GM18870 (cell line): ENCODE results near the gene DDX3X.
A peak's percentile ranks its signal among the peaks of the same experiment; 100 is the strongest.
"Not testable (repeated sequence)": the region's sequence is repeated elsewhere in the genome, so short reads cannot be mapped to it uniquely, and the experiment has no call there.

Source experiments
- ATAC-seq: cut with Tn5 transposase; IDR thresholded peaks from one replicate; pipeline ENCODE4 v1.9.1; 2021; ENCODE audit warnings: moderate library complexity; ENCODE audit not compliant: unreplicated experiment

The DDX3X gene

DNA sequence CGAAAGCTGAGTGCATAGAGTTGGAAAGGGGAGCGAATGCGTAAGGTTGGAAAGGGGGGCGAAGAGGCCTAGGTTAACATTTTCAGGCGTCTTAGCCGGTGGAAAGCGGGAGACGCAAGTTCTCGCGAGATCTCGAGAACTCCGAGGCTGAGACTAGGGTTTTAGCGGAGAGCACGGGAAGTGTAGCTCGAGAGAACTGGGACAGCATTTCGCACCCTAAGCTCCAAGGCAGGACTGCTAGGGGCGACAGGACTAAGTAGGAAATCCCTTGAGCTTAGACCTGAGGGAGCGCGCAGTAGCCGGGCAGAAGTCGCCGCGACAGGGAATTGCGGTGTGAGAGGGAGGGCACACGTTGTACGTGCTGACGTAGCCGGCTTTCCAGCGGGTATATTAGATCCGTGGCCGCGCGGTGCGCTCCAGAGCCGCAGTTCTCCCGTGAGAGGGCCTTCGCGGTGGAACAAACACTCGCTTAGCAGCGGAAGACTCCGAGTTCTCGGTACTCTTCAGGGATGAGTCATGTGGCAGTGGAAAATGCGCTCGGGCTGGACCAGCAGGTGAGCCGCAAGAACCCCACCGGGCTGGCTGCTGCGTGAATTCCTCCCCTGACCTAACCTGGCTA, at the start of gene DDX3X:
TSS of gene DDX3X (plus strand) at position 419 of the 619 bp plus-strand sequence. CDS start at position 510, 91 bp downstream.
- peak; percentile 63 for ATAC-seq

GRCh38 chrX:41285928-41286327, 48.0 kb upstream of the DDX3X start:
- ATAC-seq: not testable (repeated sequence)

DNA sequence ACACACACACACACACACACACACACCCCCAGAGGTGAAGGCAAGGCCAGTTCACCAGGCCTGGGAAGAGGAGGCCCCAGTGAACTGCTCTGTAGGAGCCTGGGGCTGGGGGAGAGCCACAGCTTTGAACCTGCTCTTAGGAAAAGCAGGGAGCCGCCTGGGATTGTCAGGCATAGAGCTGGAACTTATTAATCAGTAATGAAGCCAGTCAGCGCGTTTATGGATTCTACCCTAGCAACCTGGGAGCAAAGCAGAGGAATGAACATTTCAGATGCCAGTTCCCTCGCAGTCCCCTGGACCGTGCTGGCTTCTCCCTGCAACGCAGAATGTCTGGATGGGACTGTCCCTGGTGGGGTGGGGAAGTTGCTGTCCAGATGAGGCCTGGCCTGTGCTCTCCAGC, 45.3 kb upstream of the DDX3X start:
- no peak for ATAC-seq

DNA sequence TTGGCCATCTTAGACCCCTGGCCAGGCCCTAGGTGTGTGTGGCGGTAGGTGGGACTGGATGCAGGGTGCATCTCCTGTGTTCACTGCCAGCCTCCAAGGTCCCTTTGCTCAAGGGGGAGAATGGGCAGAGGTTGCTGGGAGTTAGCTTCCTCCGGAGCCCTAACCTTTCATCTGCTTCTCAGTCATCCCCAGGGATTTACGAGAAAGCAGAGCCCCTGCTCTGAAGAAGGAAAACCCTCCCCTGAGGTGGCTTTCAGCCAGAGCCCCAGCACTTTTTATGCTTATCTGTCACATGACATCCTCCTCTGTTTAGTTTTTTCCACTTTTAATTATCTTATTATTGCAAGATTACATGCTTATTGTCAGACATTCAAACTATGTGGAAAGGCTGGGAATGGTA, 44.9 kb upstream of the DDX3X start:
- no peak for ATAC-seq

GRCh38 chrX:41291309-41291708, 42.7 kb upstream of the DDX3X start:
- ATAC-seq: no peak

- ATAC-seq: no peak
Measured at GRCh38 chrX:41293269-41293668, 40.7 kb upstream of the DDX3X start.

- ATAC-seq: no peak
Measured at GRCh38 chrX:41300758-41301437, 33.1 kb upstream of the DDX3X start.

- no peak for ATAC-seq
Measured at GRCh38 chrX:41301438-41301824, 32.5 kb upstream of the DDX3X start.

- no peak for ATAC-seq
Measured at GRCh38 chrX:41302370-41302769, 31.6 kb upstream of the DDX3X start.

DNA sequence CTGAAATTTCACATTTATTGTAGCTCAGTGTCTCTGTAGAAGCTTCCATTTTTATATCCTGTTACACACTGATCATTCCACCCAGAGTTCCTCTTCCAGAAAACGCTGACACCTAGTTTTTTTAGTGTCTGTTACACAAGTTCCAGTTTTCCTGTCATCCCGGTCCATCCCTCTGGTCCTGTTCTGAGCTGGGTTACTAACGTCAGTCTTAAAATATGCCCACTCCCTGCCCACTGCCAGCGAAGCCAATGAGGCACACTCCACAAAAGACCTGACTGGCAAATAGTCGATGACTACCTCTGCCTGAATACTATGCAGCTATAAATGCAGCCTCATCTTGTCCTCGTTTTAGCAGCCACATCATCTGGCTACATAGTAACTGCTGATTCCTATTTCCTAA, 30.9 kb upstream of the DDX3X start:
- ATAC-seq: no peak

GRCh38 chrX:41304178-41304577, 29.8 kb upstream of the DDX3X start:
- no peak for ATAC-seq

DNA sequence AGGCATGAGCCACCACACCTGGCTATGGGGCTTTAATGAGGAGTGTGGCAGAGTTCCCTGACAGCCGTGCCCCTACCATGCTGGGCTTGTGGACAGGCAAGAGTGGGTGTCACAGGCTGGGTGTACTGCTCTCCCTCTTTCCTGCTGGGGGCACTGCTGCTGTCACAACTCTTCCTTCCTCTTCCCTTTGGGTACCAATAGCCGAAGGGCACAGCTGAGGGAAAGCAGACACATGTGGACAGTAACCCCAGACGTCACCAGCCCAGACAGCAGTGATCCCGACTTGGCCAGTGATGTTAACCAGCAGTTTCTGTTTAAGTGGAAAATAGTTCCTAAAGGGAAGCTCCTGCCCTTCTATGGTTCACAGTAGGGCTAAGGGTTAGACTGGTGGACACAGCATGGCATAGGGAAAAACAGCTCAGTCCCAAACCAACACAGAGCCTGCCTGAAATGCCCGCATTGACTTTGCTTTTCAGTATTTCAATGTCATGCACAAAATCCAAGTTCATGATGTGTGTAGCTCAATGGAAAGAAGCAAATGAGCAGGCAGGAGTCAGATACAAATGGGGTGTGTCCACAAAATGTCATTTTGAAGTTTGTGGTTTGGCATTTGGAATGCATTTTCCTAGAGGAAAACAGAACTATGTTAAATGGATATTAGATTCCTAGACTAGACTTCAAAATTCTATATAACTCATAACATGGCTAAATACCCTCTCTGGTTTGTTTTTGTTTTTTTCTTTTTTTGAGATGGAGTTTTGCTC, 24.9 kb upstream of the DDX3X start:
- no peak for ATAC-seq

GRCh38 chrX:41312786-41313185, 21.2 kb upstream of the DDX3X start:
- ATAC-seq: no peak

- no peak for ATAC-seq
Measured at GRCh38 chrX:41313419-41313818, 20.5 kb upstream of the DDX3X start.

GRCh38 chrX:41314204-41314603, 19.8 kb upstream of the DDX3X start:
- no peak for ATAC-seq

- no peak for ATAC-seq
Measured at GRCh38 chrX:41314881-41315280, 19.1 kb upstream of the DDX3X start.

- ATAC-seq: not testable (repeated sequence)
Measured at GRCh38 chrX:41316266-41316665, 17.7 kb upstream of the DDX3X start.

DNA sequence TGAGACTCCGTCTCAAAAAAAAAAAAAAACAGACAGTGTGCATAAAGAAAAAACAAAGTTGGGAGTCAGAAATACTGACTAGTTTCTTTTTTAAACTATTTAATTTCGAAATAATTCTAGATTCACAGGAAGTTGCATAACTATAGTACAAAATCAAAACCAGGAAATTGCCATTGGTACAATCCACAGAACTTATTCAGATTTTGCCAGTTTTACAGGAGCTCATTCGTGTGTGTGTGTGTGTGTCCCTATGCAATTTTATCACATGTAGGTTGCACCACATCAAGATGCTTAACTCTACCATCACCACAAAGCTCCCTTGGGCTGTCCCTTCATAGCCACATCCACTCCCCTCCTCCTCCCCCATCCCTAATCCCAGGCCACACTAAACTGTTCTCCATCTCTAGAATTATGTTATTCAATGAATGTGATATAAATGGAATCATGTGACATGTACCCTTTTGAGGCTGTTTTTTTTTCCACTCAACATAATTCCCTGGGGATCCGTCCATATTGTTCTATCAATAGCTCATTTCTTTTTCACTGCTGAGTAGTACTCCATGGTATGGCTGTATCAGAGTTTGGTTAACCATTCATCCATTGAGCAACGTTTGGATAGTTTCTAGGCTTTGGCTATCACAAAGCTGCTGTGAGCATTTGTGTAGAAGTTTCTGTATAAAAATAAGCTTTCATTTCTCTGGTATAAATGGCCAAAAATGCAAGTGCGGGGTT, 16.3 kb upstream of the DDX3X start:
- ATAC-seq: no peak

DNA sequence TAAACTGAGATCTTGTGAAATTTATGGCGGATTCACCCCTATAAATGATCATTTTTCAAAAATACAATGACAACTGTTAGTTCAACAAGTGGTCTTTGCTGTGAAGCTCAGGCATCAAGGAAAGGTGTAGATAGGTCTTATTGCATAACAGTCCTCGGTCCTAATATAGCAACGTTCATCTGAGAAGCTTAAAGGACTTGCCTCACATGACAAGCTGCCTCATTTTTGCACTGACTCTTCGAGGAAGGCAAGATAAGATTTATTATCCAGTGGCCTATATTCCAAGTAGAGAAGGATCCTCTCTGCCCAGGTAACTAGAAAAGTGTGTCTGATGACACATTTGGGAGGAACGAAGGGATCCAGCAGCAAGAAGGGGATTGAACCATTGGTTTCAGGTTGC, 13.6 kb upstream of the DDX3X start:
- no peak for ATAC-seq

DNA sequence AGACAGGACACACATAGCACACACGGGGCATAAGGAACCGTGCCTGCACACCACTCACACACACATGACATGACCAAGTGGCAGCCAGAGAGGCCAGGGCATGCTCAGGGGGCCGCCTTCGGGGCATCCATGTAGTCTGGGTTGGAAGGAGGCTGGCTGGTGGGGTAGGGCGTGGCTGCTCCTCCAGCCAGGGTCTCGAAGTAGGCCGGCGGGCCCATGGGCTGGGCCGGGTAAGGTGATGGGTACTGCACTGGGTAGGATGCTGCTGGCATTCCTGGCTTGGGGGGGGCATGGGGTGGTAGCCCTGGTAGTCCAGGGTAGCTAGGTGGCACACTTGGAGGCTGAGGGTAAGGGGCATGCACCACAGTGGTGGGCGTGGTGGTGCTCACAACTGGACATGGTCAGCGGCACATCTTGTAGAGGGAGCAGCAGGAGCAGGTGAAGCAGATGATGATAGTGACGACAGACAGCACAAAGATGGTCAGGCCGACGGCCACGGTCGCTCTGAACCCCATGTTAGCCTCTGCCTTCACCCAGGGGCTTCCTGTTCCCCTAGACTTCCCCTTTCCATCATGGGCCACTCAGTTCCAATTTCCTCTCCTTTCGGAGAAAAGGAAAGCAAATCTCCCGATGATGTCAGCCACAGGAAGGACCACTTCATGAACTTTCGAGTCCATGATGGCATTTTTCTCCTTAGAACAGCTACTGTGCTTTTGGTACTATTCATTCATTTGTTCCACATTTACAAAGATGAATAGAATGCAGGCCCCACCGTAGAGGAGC, 10.9 kb upstream of the DDX3X start:
- ATAC-seq: no peak

DNA sequence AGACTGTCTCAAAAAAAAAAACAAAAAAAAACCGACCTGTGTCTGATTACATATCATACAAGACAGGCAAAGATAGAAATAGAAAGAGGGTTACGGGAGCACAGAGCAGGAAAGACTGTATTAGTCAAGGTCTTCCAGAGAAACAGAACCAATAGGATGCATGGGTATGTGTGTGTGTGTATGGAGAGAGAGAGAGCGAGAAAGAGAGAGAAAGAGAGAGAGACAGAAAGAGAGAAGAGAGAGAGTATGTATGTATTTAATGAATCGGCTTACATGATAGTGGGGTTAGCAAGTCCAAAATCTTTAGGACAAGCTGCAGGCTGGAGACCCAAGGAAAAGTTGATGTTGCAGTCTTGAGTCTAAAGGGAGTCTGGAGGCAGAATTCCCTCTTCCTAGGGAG, 7.5 kb upstream of the DDX3X start:
- no peak for ATAC-seq
